WERI-Rb-1 (cell line): ENCODE data around the gene MYO1B.

Experiments used
- DNase-seq: peaks from one replicate; pipeline ENCODE4 v3.0.0-alpha.2; 2020
- H3K27ac ChIP-seq: fragments of 250-450 bp; sonication (Bioruptor Pico); 2 replicates; pipeline ENCODE4 v1.5.1; 2020; ENCODE audit warnings: mild to moderate bottlenecking, moderate library complexity
- H3K27me3 ChIP-seq: fragments of 250-450 bp; sonication (Bioruptor Pico); 2 replicates; pipeline ENCODE4 v1.5.1; 2021; ENCODE audit warnings: mild to moderate bottlenecking, low read depth, moderate library complexity; ENCODE audit not compliant: insufficient read depth, severe bottlenecking
- H3K36me3 ChIP-seq: fragments of 250-450 bp; sonication (Bioruptor Pico); 2 replicates; pipeline ENCODE4 v1.5.1; 2020; ENCODE audit warnings: mild to moderate bottlenecking, moderate library complexity
- H3K4me3 ChIP-seq: 2 replicates; pipeline ENCODE4 v1.5.1; 2011; ENCODE audit warnings: low read depth, mild to moderate bottlenecking, control low read depth, low read length
- H3K9me3 ChIP-seq: fragments of 250-450 bp; sonication (Bioruptor Pico); 2 replicates; pipeline ENCODE4 v1.5.1; 2021; ENCODE audit warnings: mild to moderate bottlenecking, moderate library complexity; ENCODE audit not compliant: severe bottlenecking
- CTCF ChIP-seq: IDR thresholded peaks from 2 replicates; pipeline ENCODE4 v1.5.1; 2011; ENCODE audit warnings: low read depth, mild to moderate bottlenecking, control low read depth, inconsistent platforms, low read length

MYO1B gene

GRCh38 chr2:191280834-191281756, 35.9 kb downstream of the MYO1B start:
- Histone ChIP-seq H3K36me3 (peaks cover 10% of the 10 kb centered on the region), H3K27me3 (no peaks in the 10 kb centered on the region), H3K9me3 (no peaks in the 10 kb centered on the region), H3K27ac (no peak overlapping the region), H3K4me3 (no peak overlapping the region)
- DNase-seq: no peak
- no peak for TF ChIP-seq CTCF

- Histone ChIP-seq H3K36me3 (peaks cover 4% of the 10 kb centered on the region), H3K27me3 (no peaks in the 10 kb centered on the region), H3K4me3 (no peak overlapping the region), H3K9me3 (no peaks in the 10 kb centered on the region), H3K27ac (no peak overlapping the region)
- TF ChIP-seq CTCF: no peak
- no peak for DNase-seq
Observed at GRCh38 chr2:191285252-191285651, 40.0 kb downstream of the MYO1B start.

GRCh38 chr2:191287820-191288219, 42.6 kb downstream of the MYO1B start:
- H3K27me3 ChIP-seq: no peaks in the 10 kb centered on the region
- no peak for TF ChIP-seq CTCF
- DNase-seq: no peak
- H3K27ac ChIP-seq: no peak overlapping the region
- no peak overlapping the region for H3K4me3 ChIP-seq
- peaks cover 4% of the 10 kb centered on the region; the same call in 1 of the 2 replicates for H3K36me3 ChIP-seq
- H3K9me3 ChIP-seq: no peaks in the 10 kb centered on the region

- no peaks in the 10 kb centered on the region for H3K27me3 ChIP-seq
- H3K9me3 ChIP-seq: no peaks in the 10 kb centered on the region
- TF ChIP-seq CTCF: no peak
- H3K36me3 ChIP-seq: no peaks in the 10 kb centered on the region
- no peak overlapping the region for H3K27ac ChIP-seq
- no peak for DNase-seq
- H3K4me3 ChIP-seq: no peak overlapping the region
Observed at GRCh38 chr2:191289049-191289448, 43.8 kb downstream of the MYO1B start.

- Histone ChIP-seq H3K27me3 (no peaks in the 10 kb centered on the region), H3K27ac (no peak overlapping the region)
Observed at GRCh38 chr2:191291471-191291870, 46.3 kb downstream of the MYO1B start.

More at GRCh38 chr2:191291471-191291870, 46.3 kb downstream of the MYO1B start:
- Histone ChIP-seq H3K9me3 (no peaks in the 10 kb centered on the region), H3K36me3 (no peaks in the 10 kb centered on the region), H3K4me3 (no peak overlapping the region)
- no peak for TF ChIP-seq CTCF
- no peak for DNase-seq
